Effector memory CD8-positive, alpha-beta T cell (primary cell): ENCODE measurements around the gene KPNA4.

Experiments used
- ATAC-seq: fragments of 150-1000 bp; cut with Tn5 transposase; replicated peaks from 2 replicates; pipeline ENCODE4 v1.10.0; 2021; ENCODE audit warnings: mild to moderate bottlenecking, moderate library complexity
- DNase-seq, 3 experiments: peaks; one replicate each; pipeline ENCODE4 v3.0.0; 2021
- H3K27ac Mint-ChIP-seq, 2 donors: one replicate each; pipeline ENCODE4 v1.8.0; 2022; ENCODE audit warnings: mild to moderate bottlenecking in 2 of 2, mixed read lengths in 2 of 2, moderate library complexity in 2 of 2
- H3K27me3 Mint-ChIP-seq, 2 donors: one replicate each; pipeline ENCODE4 v1.8.0; 2022; ENCODE audit warnings: mixed read lengths in 2 of 2
- H3K36me3 Mint-ChIP-seq: one replicate; pipeline ENCODE4 v1.8.0; 2022; ENCODE audit warnings: mild to moderate bottlenecking, moderate library complexity, mixed read lengths; ENCODE audit not compliant: insufficient read depth
- H3K4me1 Mint-ChIP-seq, 2 donors: one replicate each; pipeline ENCODE4 v1.8.0; 2022; ENCODE audit warnings: low read depth in 2 of 2, mixed read lengths in 2 of 2
- H3K4me3 Mint-ChIP-seq, 2 donors: one replicate each; pipeline ENCODE4 v1.8.0; 2022; ENCODE audit warnings: mild to moderate bottlenecking in 2 of 2, mixed read lengths in 2 of 2, moderate library complexity in 2 of 2
- H3K9me3 Mint-ChIP-seq, 2 donors: one replicate each; pipeline ENCODE4 v1.8.0; 2022; ENCODE audit warnings: mixed read lengths in 2 of 2

The KPNA4 gene

DNA sequence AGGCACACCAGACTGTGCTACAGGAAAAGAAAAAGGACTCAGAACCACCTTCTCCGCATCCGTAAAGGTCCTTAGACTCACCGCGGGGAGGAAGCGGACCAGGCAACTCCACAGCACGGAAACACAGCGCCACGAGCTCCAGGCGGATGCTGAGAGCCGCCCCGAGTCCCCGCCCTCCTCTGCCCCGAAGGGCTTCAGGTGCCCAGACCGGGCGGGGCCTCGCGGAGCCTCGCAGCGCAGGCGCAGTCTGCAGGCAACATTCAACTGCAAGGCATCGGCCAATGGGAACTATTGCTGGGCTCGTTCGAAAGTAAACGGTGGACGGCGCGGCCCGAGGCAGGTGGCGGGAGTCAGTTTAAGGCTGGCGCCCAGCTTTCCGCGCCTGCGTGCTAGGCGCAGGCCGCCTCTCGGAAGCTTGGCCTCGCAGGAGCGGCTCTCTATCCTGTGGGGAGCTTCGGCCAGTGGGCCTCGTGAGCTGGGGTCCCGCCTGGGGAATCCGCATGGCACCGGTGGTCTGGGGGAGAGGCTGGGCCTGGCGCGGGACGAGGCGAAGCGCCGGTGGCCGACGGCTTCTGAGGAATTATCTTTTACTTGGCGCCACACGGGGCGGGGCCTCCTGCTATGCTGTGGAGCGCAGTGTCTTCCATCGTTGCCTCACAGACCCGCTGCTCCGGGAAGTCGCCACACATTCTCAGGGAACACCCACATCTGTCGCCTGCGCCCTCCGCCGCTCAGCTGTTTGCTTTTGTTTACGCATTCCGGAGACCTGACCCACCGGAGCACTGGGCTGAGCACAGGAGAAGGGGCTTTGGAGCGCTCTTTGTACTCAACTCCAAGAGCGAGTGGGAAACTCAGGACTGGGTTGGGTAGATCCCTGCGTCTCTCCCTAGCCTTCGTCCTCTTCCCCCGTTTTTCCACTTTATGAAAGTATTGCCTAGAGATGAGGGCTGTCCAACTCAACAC is 115.5 kb downstream of the KPNA4 start, which contains the start of gene TRIM59:
Gene TRIM59 (minus strand): TSS at position 151 of the 963 bp plus-strand sequence. CDS start 10,603 bp downstream, outside the sequence.
- Mint-ChIP-seq H3K4me3 (peak within 1 kb of the TSS; percentile 98 to 100), H3K4me1 (peaks cover 15 to 22% of the 10 kb centered on the region in 2 donors), H3K36me3 (peaks cover 17% of the 10 kb centered on the region), H3K27ac (peak within 1 kb of the TSS; percentile 97 to 99), H3K27me3 (no peaks in the 10 kb centered on the region), H3K9me3 (no peaks in the 10 kb centered on the region)
- DNase-seq: peak; percentile 92 to 95 (median 95)
- peak; percentile 93 for ATAC-seq

DNA sequence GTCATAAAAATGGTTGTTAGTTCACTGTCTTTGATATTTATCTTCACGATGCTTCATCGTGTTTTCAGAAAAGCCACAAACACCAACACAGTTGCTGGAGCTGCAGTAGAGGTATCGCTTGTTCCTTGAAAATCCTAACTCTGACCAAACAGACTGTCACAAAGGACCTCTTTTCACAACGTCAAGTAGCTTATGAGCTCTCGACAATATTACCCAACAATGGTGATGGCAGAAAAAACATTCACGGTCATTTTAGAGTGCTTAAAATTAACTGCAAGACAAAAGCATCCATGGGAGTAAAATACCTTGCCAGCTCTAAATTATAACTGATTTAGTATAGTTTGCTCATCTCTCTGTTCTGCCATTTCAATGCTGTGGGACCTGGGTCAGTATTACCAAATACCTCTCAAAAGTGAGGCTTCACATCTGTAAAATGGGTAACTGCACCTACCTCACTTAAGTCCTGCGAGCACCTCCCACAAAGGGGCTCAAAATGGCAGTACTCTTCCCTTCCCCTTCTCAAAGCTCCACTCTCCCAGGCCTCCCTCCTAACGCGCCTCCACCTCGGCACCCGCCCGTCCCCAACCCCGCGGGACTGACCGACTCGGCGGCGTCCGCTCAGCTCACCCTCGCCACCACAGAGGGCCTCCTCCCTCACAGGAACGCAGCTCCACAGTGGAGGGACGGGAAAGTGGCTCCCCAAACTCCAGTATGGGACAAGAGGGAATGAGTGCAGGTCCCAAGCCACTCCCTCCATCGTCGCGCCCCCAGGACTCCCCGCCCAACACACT is 116.3 kb downstream of the KPNA4 start:
- no peaks in the 10 kb centered on the region for H3K27me3 Mint-ChIP-seq
- H3K27ac Mint-ChIP-seq: peak overlapping the region; percentile 97 to 99
- peak; percentile 49 for ATAC-seq
- H3K4me1 Mint-ChIP-seq: peaks cover 15 to 28% of the 10 kb centered on the region in 2 donors
- H3K36me3 Mint-ChIP-seq: peaks cover 21% of the 10 kb centered on the region
- H3K4me3 Mint-ChIP-seq: peak overlapping the region; percentile 98 to 100
- DNase-seq: peak in 2 of 3 experiments; percentile 15 to 29
- no peaks in the 10 kb centered on the region for H3K9me3 Mint-ChIP-seq

DNA sequence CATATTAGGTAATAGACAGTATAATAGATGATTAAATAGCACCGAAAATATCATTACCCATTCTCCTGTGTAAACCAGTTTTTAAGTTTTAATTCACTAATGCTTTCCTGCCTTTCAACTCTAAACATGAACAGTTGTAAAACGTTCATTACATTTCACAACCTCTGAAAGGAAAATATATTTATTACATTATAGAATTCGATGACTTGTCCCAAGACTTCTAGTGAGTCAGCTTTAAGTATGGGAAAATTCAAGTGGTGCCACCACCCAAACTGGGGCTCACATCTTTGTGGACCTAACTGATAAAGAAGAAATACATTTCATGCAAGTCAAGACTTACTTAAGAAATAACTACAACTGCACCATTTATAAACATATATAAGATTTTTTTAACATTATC is 117.8 kb downstream of the KPNA4 start:
- H3K36me3 Mint-ChIP-seq: peaks cover 21% of the 10 kb centered on the region
- peak overlapping the region; percentile 8 to 100 for H3K4me3 Mint-ChIP-seq
- H3K9me3 Mint-ChIP-seq: no peaks in the 10 kb centered on the region
- no peak overlapping the region for H3K27ac Mint-ChIP-seq
- ATAC-seq (no peak), DNase-seq (no peak)
- no peaks in the 10 kb centered on the region for H3K27me3 Mint-ChIP-seq
- H3K4me1 Mint-ChIP-seq: peaks cover 18 to 32% of the 10 kb centered on the region in 2 donors

DNA sequence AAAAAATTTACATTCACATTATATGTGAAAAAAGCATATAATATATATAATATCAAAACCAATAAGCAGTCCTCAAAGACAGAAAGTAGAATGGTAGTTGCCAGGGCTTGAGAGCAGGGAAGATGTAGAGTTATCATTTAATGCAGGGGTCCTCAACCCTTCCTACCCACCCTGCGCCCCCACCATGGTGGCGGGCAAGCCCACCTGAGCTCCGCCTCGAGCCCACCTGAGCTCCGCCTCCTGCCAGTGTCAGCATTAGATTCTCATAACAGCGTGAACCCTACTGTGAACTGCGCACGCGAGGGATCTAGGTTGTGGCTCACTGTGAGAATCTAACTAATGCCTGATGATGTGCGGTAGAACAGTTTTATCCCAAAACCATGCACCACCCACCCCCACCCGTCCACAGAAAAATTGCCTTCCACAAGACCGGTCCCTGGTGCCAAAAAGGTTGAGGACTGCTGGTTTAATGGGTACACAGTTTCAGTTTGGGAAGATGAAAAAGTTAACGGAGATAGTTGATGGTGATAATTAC is 118.8 kb downstream of the KPNA4 start:
- ATAC-seq: no peak
- Mint-ChIP-seq H3K4me1 (peaks cover 21 to 35% of the 10 kb centered on the region in 2 donors), H3K27me3 (no peaks in the 10 kb centered on the region), H3K36me3 (peaks cover 24% of the 10 kb centered on the region), H3K9me3 (no peaks in the 10 kb centered on the region), H3K27ac (no peak overlapping the region), H3K4me3 (peak overlapping the region in 1 of 2 donors; percentile 100)
- DNase-seq: no peak

DNA sequence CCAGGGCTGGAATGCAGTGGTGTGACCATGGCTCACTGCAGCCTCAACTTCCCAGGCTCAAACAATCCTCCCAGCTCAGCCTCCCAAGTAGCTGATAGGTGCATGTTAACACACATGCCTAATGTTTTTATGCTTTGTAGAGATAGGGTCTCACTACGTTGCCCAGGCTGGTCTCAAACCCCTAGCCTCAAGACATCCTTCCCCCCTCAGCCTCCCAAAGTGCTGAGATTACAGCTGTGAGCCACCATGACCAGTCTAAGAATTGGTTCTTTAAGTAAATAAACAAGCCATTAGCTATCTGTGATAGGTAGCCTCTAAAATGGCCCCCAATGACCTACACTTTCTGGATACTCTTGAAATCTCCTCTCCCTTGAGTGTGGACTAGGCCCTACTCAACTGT is 119.5 kb downstream of the KPNA4 start:
- no peaks in the 10 kb centered on the region for H3K9me3 Mint-ChIP-seq
- H3K4me1 Mint-ChIP-seq: peaks cover 21 to 35% of the 10 kb centered on the region in 2 donors
- no peaks in the 10 kb centered on the region for H3K27me3 Mint-ChIP-seq
- H3K27ac Mint-ChIP-seq: peak overlapping the region in 1 of 2 donors; percentile 60
- H3K4me3 Mint-ChIP-seq: peak overlapping the region in 1 of 2 donors; percentile 11
- DNase-seq (no peak), ATAC-seq (no peak)
- peaks cover 24% of the 10 kb centered on the region for H3K36me3 Mint-ChIP-seq
